BE2C (cell line): Measurements from ENCODE around the gene MTFMT.

Experiments used
- DNase-seq: peaks from one replicate; pipeline ENCODE4 v3.0.0-alpha.2; 2020
- H3K27me3 ChIP-seq: fragments of 250-450 bp; sonication (Bioruptor Pico); 2 replicates; pipeline ENCODE4 v1.5.1; 2020; ENCODE audit warnings: mild to moderate bottlenecking
- H3K36me3 ChIP-seq: fragments of 250-450 bp; sonication (Bioruptor Pico); 2 replicates; pipeline ENCODE4 v1.5.1; 2020; ENCODE audit warnings: mild to moderate bottlenecking
- H3K4me1 ChIP-seq: fragments of 250-450 bp; sonication (Bioruptor Pico); 2 replicates; pipeline ENCODE4 v1.5.1; 2020
- H3K4me3 ChIP-seq: 2 replicates; pipeline ENCODE4 v1.5.1; 2011; ENCODE audit warnings: low read depth, low read length
- H3K9me3 ChIP-seq: fragments of 250-450 bp; sonication (Bioruptor Pico); 2 replicates; pipeline ENCODE4 v1.5.1; 2020
- TF ChIP-seq, protein P1 (sequence below): IDR thresholded peaks from 2 replicates; pipeline ENCODE4 v1.5.1; 2012; ENCODE audit warnings: mild to moderate bottlenecking, low read depth, low read length

MTFMT gene

DNA sequence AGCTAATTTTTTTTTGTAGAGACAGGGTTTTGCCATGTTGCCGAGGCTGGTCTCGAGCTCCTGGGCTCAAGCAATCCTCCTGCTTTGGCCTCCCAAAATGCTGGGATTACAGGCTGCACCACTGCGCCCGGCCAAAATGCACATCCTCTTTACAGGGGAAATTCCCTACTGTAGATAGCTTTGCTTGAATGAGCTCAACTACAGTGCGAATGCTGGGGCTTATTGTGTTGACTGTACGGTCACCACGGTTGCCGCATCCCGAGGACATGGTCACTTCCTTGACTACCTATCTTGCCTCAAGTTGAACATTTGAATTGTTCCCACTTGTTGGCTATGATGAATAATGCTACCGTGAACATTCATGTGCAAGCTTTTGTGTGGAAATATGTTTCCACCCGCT lies 5.3 kb upstream of the MTFMT start:
- TF ChIP-seq, protein P1, sequence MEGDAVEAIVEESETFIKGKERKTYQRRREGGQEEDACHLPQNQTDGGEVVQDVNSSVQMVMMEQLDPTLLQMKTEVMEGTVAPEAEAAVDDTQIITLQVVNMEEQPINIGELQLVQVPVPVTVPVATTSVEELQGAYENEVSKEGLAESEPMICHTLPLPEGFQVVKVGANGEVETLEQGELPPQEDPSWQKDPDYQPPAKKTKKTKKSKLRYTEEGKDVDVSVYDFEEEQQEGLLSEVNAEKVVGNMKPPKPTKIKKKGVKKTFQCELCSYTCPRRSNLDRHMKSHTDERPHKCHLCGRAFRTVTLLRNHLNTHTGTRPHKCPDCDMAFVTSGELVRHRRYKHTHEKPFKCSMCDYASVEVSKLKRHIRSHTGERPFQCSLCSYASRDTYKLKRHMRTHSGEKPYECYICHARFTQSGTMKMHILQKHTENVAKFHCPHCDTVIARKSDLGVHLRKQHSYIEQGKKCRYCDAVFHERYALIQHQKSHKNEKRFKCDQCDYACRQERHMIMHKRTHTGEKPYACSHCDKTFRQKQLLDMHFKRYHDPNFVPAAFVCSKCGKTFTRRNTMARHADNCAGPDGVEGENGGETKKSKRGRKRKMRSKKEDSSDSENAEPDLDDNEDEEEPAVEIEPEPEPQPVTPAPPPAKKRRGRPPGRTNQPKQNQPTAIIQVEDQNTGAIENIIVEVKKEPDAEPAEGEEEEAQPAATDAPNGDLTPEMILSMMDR, result no peak
- no peak overlapping the region for H3K4me3 ChIP-seq
- no peaks in the 10 kb centered on the region for H3K27me3 ChIP-seq
- DNase-seq, result no peak
- H3K36me3 ChIP-seq, result no peaks in the 10 kb centered on the region
- peaks cover 4% of the 10 kb centered on the region; the same call in 1 of the 2 replicates for H3K4me1 ChIP-seq
- no peaks in the 10 kb centered on the region for H3K9me3 ChIP-seq

DNA sequence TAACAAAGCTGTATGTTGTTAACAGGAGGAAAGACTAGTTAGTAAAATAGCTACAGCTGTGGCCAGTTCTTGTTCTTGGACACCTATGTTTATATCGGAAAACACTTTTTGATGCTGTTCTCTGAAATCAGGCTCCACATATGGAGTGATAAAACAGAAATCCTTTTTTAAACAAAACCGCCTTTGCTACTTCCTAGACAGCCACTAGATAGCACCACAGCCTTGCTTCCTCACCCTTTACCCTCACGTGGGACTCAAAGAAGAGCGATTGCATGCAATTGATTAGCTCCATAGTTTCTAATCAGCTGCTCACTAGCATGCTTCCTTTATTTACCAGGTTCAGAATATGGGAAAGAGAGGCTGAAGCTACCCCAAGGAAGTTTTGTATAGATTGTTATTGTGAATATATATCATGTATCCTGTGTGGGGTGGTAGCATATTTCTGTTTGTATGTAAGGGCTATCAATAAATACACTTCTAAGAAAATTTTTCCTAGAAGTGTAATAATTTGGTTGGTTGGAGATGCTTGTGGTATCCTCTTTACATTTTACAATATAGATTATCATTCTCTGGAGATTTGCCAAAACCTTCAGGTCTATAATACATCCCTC lies 4.3 kb upstream of the MTFMT start:
- DNase-seq, result peak; percentile 55
- Histone ChIP-seq H3K27me3 (no peaks in the 10 kb centered on the region), H3K9me3 (no peaks in the 10 kb centered on the region), H3K36me3 (no peaks in the 10 kb centered on the region), H3K4me1 (peaks cover 4% of the 10 kb centered on the region; the same call in 1 of the 2 replicates), H3K4me3 (0 out of 2 replicates have a peak overlapping the region, but pooled peaks have one; percentile 14)
- TF ChIP-seq, protein P1, result peak; percentile 80

DNA sequence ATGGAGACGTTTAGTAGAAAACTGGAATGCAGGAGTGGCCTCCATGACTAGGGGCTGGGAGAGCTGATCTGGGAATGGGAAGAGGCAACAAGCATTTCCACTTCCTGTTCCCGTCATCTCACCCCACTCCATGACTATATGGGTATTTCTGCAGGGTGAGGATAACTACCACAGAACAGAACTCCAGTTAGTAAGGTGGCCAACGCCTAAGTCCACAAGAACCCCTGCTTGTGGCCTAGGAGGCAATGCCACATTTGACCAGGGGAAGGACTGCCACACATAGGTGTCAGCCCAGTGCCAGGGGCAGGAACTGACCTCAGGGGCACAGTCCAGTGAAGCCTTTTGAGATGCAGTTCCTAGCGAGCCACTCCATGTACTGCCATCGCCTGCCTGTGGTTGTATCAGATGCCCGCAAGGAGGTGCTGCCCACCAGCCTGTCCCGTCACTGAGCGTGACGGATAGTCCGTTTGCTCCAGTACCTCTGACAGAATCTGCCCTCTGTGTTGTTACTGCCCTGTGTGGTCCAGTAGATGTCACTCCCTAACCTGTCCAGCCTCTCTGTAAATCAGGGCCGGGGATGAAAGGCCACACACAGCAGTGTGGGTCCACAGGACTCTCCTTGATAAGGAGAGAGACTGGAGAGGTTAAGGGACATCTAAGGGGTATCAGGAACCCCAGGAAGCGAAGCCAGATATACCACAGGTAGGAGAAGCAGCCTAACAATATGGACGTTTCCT lies 3.5 kb upstream of the MTFMT start:
- H3K27me3 ChIP-seq, result no peaks in the 10 kb centered on the region
- no peaks in the 10 kb centered on the region for H3K9me3 ChIP-seq
- peaks cover 4% of the 10 kb centered on the region; the same call in 1 of the 2 replicates for H3K4me1 ChIP-seq
- H3K4me3 ChIP-seq, result 0 out of 2 replicates have a peak overlapping the region, but pooled peaks have one; percentile 14
- no peaks in the 10 kb centered on the region for H3K36me3 ChIP-seq
- DNase-seq, result peak; percentile 75
- TF ChIP-seq, protein P1, result peak; percentile 84

DNA sequence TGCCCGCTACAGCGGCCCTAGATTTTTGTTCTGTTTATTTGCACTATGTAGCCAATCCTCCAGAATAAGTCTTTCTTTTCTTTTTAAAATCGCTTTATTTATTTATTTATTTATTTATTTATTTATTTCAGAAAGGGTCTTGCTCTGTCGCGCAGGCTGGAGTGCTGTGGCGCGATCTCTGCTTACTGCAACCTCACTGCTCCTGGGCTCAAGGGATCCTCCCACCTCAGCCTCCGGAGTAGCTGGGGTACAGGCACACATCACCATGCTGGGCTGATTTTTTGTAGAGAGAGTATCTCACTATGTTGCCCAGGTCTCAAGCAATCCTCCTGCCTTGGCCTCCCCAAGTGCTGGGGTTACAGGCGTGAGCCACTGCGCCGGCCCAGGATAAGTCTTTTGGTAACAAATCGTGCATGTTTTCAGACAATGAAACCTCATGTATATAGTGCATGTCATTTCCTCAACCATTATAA lies 333 bp upstream of the MTFMT start:
- H3K27me3 ChIP-seq, result no peaks in the 10 kb centered on the region
- DNase-seq, result no peak
- H3K4me3 ChIP-seq, result peak overlapping the region; percentile 75; the same call in 1 of the 2 replicates
- TF ChIP-seq, protein P1, result no peak
- no peaks in the 10 kb centered on the region for H3K9me3 ChIP-seq
- H3K36me3 ChIP-seq, result peaks cover 9% of the 10 kb centered on the region; the same call in 1 of the 2 replicates
- H3K4me1 ChIP-seq, result peaks cover 4% of the 10 kb centered on the region; the same call in 1 of the 2 replicates

DNA sequence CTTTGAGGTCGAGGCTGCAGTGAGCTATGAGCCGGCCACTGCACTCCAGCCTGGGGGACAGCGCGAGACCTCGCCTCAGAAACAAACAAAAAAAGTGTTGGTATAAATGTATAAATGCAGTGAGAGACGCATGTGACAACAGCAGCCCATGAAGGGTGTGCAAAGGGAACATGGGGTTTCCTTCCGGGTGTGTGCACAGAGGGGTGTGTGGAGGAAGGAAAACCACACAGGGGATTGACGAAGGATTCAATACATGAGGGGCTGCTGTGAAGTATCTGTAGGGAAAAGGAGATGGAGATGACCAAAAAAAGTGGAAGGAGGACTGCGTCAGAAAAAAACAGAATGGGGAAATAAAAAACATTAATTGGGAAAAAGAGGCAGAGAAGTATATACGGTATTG lies 1.1 kb downstream of the MTFMT start:
- H3K4me1 ChIP-seq, result peaks cover 2% of the 10 kb centered on the region; the same call in 1 of the 2 replicates
- H3K4me3 ChIP-seq, result peak overlapping the region; percentile 75
- H3K9me3 ChIP-seq, result no peaks in the 10 kb centered on the region
- DNase-seq, result no peak
- H3K27me3 ChIP-seq, result no peaks in the 10 kb centered on the region
- peaks cover 12% of the 10 kb centered on the region; the same call in 1 of the 2 replicates for H3K36me3 ChIP-seq
- TF ChIP-seq, protein P1, result no peak
